GM18868 (cell line): ENCODE data around the gene TRMT44.
"Not testable (repeated sequence)": the region's sequence is repeated elsewhere in the genome, so short reads cannot be mapped to it uniquely, and the experiment has no call there.

Source experiments
- ATAC-seq: cut with Tn5 transposase; IDR thresholded peaks from one replicate; pipeline ENCODE4 v1.9.1; 2021; ENCODE audit warnings: mild to moderate bottlenecking, moderate library complexity; ENCODE audit not compliant: unreplicated experiment

Gene TRMT44

DNA sequence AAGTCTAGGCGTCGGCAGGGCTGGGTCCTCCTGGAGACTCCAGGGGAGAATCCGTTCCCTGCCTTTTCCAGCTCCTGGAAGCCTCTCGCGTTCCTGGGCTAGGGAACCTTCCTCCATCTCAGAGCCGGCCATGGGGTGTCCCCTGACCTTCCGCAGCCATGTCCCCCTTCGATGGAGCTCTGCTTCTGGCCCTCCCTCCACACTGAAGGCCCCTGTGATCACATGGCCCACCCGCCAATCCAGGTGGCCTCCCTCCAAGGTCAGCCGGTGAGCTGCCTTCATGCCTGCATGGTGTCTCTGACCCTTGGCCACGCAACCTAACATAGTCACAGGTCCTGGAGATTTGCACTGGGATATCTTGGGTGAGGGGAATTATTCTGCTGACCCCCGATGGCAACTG is 69.6 kb downstream of the TRMT44 start:
- no peak for ATAC-seq

- no peak for ATAC-seq
Observed at GRCh38 chr4:8510611-8511285, 70.2 kb downstream of the TRMT44 start.

GRCh38 chr4:8512510-8512909 is 71.9 kb downstream of the TRMT44 start:
- ATAC-seq, result no peak

- ATAC-seq, result not testable (repeated sequence)
Observed at GRCh38 chr4:8513080-8513479, 72.5 kb downstream of the TRMT44 start.

DNA sequence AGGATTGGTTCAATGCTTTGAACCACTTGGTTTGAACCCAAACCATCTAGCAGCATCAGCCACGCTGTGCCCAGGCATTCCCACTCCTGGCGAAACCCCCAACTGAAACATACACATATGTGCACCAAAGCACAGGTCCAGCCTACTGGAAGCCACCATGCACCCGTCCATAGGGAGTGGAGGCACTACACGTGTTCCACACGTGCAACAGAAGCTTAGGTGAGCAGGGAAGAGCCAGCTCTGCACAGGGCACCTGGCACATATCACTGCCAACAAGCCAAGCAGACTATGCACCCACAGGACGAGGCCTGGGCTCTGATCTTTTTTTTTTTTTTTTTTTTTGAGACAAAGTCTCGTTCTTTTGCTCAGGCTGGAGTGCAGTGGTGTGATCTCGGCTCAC is 73.4 kb downstream of the TRMT44 start:
- no peak for ATAC-seq

- no peak for ATAC-seq
Observed at GRCh38 chr4:8514391-8514790, 73.8 kb downstream of the TRMT44 start.

DNA sequence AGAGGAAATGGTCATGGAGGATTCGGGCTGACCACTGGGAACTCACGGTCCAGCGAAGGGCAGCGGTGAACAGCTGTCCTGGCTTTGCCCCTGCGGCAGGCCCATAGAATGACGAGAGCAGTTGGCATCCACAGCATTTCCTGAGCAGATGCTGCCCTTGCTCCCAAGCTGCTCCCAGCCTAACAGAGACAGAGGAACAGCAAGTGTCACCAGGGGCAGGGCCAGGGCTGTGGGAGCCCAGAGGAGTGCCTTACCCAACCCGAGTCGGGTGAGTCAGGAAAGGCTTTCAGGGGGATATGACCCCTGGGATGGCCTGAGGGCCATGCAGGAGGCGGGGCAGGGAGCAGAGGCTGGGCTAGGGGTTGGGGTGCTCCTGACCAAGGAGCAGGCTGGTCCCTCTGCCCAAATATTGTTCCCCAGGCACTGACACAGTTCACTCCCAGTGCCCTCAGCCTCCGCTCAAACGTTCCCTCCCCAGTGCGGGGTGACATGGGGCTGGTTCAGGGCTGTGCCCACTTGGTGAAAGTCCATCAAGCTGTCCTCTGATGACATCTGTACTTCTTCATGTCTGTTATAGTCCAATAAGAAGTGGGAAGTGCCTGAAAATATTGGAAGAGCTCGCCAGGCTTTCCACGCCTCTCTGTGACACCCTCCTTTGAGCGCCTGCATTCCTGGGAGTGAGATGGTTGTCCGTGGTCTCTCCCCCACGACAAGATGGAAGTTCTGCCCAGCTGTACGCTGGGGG is 74.9 kb downstream of the TRMT44 start:
- ATAC-seq, result no peak

DNA sequence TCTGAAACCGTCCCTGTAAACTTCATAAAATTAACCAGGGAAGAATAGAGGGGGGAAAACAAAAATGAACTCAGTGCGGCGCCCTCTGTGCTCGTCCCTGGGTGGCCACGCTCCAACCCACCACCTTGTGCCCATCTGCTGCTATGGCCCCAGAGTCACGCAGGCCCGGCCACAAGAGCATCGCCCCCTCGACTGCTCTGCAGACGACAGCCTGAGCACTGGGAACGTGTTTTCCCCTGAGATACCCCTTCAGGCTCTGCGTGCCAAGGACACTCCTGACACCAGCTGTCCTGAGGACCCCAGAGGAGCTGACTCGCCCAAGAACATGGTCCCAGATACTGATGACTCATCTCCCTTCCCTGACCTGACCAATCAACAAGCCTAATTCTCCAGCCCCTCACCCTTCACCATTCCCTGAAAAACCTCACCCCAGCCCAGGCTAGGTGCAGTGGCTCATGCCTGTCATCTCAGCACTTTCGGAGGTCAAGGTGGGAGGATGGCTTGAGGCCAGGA is 75.5 kb downstream of the TRMT44 start:
- no peak for ATAC-seq

- ATAC-seq, result no peak
Observed at GRCh38 chr4:8516996-8517550, 76.5 kb downstream of the TRMT44 start.

- ATAC-seq, result no peak
Observed at GRCh38 chr4:8517946-8518345, 77.4 kb downstream of the TRMT44 start.

- no peak for ATAC-seq
Observed at GRCh38 chr4:8522160-8523120, 81.9 kb downstream of the TRMT44 start.

DNA sequence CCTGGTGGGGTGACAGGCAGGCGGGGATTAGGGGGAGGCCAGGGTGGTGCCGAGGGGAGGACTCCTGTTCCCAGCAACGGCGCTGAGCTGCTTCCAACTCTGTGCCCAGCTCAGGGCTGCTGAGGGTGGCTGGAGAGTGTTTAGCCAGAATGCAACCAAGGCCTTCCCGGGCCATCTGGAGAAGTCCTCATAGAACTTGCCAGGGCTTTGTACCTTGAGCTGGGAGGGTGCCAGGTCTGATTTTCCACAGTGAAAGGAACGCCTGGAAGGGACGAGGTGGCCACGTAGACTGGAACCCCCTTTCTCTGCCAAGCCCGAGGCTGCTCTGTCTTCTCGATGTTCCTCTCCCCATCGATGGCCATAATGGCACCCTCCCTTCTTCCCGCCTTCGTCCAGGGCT is 82.6 kb downstream of the TRMT44 start:
- ATAC-seq, result no peak

- ATAC-seq, result no peak
Observed at GRCh38 chr4:8523766-8524165, 83.2 kb downstream of the TRMT44 start.

- ATAC-seq, result no peak
Observed at GRCh38 chr4:8524595-8525382, 84.2 kb downstream of the TRMT44 start.

- ATAC-seq, result no peak
Observed at GRCh38 chr4:8525383-8526120, 85.0 kb downstream of the TRMT44 start.
